ENCODE data around the gene LRMDA.

- TF ChIP-seq CTCF (IDR thresholded peaks at IDR 0.05) (no peak), POLR2A (IDR thresholded peaks at IDR 0.05) (no peak)
These were observed 654.8 kb downstream of the LRMDA start for GRCh38 chr10:76086170-76086760.

Measured in tibial nerve (tissue), 3 donors.